Left lung (tissue), 10 donors: ENCODE results near the gene TPCN1. TPM values are rescaled to one million over a fixed set of nuclear protein-coding genes. Genes with fewer than 3 reads are reported as not detected.

Experiments
- ATAC-seq: fragments of 200-7000 bp; cut with Tn5 transposase; one replicate; pipeline ENCODE4 v1.9.1; 2020; ENCODE audit warnings: moderate library complexity
- DNase-seq, 4 donors: peaks; one replicate each; pipeline ENCODE4 v3.0.0-alpha.2; 2013 to 2020
- H3K27ac ChIP-seq, 2 donors: fragments of 200-600 bp; sonication (generic) in 1 of 2; one replicate each; pipeline versions ENCODE4 v1.5.0 to v1.8.0; 2020 to 2021
- H3K27me3 ChIP-seq, 2 donors: fragments of 200-600 bp; sonication (generic) in 1 of 2; one replicate each; pipeline versions ENCODE4 v1.5.0 to v1.8.0; 2020 to 2021
- H3K36me3 ChIP-seq, 2 donors: fragments of 200-600 bp; sonication (generic) in 1 of 2; one replicate each; pipeline versions ENCODE4 v1.5.0 to v1.8.0; 2020 to 2021
- H3K4me1 ChIP-seq, 2 donors: fragments of 200-600 bp; one replicate each; pipeline ENCODE4 v1.8.0; 2021
- H3K4me3 ChIP-seq, 2 donors: fragments of 200-600 bp; sonication (generic) in 1 of 2; one replicate each; pipeline versions ENCODE4 v1.5.0 to v1.8.0; 2020 to 2021; ENCODE audit warnings: mild to moderate bottlenecking in 1 of 2
- H3K9me3 ChIP-seq, 2 donors: fragments of 200-600 bp; sonication (generic) in 1 of 2; one replicate each; pipeline versions ENCODE4 v1.5.0 to v1.8.0; 2020 to 2021
- intact Hi-C, 2 donors: fragments of 100-400 bp; cut with DNase I; formaldehyde crosslinking; loops; one replicate each; pipeline versions ENCODE4 v1.11.2 to v1.14.2; 2022
- polyA plus RNA-seq, 6 donors: library from polyadenylated mRNA; unstranded; fragments of 120-200 nt; gene quantifications; one replicate each; pipeline ENCODE4 v1.2.1, GENCODE V29; 2013; ENCODE audit not compliant: insufficient read length in 6 of 6
- total RNA-seq, 2 donors: library from RNA; stranded (reverse); fragmentation: NEBNext Ultra II Directional; extraction: Animal tissue kit (Norgen Biotek cat#: 25700); gene quantifications; one replicate each; pipeline ENCODE4 v1.2.1, GENCODE V29; 2021
- TF ChIP-seq, protein P1 (sequence below), 2 donors: fragments of 200-600 bp; sonication (generic) in 1 of 2; IDR thresholded peaks; one replicate each; pipeline versions ENCODE4 v1.5.0 to v1.8.0; 2021; ENCODE audit warnings: antibody characterized with exemption in 2 of 2
- donor health status: DM: no; HTN: yes; CAD: no.
- donor health status: DM: no; HTN: no; CAD: no.

Gene TPCN1
- total and polyA plus RNA-seq, 8 donors, result 24.7 to 54.1 (median 34.8) TPM

DNA sequence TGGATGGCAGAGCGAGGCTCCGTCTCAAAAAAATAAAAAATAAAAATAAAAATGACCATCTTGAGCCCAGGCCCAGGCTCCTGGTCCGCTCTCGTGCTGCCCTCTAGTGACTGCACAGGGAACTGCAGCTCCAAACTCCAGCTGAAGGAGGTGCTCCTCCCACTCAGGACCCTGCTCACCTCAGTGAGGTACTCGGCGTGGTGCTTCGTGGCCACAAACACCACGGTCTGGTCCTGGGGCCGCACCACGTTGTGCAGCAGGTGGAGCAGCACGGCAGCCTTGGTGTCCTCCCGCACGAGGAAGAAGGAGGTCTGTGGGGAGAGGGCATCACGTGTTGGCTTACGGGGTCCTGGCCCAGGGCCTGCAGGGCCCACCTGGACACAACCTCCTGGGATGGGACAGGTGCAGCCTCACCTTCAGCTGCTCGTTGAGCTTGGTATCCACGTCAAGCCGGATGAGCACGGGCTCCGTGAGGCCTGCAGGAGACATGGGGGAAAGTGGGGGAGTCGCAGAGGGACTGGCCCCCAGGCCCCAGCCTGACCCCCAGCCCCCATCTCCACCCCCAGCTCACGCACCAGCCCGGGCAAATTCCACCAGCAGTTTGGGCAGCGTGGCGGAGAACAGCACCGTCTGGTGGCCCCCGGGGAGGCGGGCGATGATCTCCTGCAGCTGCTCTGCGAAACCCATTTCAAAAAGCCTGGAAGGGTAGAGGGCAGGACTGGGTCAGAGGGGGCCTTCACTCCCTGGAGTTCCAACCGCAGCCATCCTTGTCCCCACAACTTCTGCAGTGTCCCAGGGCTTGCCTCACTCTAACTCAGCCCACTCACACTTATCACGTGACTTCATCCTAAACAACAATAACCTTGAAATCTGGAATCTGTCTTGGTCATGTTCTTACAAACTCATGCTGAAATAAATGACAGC lies 46.5 kb upstream of the TPCN1 start:
- DNase-seq, result peak; percentile 49 to 89 (median 70)
- peak; percentile 96 for ATAC-seq
- intact Hi-C loops, result loop anchor here in 1 of 2 donors (5.0 kb wide), 1 partner anchor 127 kb away; no protein-coding TSS in a partner anchor
- TF ChIP-seq, protein P1, sequence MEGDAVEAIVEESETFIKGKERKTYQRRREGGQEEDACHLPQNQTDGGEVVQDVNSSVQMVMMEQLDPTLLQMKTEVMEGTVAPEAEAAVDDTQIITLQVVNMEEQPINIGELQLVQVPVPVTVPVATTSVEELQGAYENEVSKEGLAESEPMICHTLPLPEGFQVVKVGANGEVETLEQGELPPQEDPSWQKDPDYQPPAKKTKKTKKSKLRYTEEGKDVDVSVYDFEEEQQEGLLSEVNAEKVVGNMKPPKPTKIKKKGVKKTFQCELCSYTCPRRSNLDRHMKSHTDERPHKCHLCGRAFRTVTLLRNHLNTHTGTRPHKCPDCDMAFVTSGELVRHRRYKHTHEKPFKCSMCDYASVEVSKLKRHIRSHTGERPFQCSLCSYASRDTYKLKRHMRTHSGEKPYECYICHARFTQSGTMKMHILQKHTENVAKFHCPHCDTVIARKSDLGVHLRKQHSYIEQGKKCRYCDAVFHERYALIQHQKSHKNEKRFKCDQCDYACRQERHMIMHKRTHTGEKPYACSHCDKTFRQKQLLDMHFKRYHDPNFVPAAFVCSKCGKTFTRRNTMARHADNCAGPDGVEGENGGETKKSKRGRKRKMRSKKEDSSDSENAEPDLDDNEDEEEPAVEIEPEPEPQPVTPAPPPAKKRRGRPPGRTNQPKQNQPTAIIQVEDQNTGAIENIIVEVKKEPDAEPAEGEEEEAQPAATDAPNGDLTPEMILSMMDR (IDR thresholded peaks at IDR 0.05), result peak; percentile 97 to 98
- no peak overlapping the region for H3K4me3 ChIP-seq
- peaks cover 0 to 4% of the 10 kb centered on the region in 2 donors for H3K9me3 ChIP-seq
- peaks cover 0 to 98% of the 10 kb centered on the region in 2 donors for H3K36me3 ChIP-seq
- no peaks in the 10 kb centered on the region for H3K4me1 ChIP-seq
- no peaks in the 10 kb centered on the region for H3K27me3 ChIP-seq
- H3K27ac ChIP-seq, result no peak overlapping the region

DNA sequence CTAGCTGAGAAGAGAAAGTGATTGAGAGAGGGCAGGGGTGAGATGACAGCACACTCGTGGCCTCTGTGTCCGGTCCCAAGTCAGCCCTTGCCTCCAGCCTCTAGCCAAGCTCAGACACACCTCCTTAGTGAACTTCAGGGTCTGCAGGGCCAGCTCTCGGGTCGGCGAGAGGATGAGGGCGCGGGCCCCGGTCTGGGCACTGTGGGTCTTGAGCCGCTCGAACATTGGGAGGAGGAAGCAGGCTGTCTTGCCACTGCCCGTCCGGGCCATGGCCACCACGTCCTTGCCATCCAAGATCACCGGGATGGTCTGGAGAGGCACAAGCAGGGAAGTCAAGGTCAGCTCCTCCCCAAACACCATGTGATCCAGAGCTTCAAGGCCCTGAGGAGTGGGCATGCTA lies 42.2 kb upstream of the TPCN1 start:
- ATAC-seq (no peak), DNase-seq (no peak)
- TF ChIP-seq, protein P1 (IDR thresholded peaks at IDR 0.05), result no peak
- Histone ChIP-seq H3K4me3 (no peak overlapping the region), H3K27ac (no peak overlapping the region), H3K9me3 (peaks cover 0 to 4% of the 10 kb centered on the region in 2 donors), H3K4me1 (peaks cover 2 to 17% of the 10 kb centered on the region in 2 donors), H3K27me3 (no peaks in the 10 kb centered on the region), H3K36me3 (peaks cover 0 to 70% of the 10 kb centered on the region in 2 donors)
- intact Hi-C loops, result no loop called here

DNA sequence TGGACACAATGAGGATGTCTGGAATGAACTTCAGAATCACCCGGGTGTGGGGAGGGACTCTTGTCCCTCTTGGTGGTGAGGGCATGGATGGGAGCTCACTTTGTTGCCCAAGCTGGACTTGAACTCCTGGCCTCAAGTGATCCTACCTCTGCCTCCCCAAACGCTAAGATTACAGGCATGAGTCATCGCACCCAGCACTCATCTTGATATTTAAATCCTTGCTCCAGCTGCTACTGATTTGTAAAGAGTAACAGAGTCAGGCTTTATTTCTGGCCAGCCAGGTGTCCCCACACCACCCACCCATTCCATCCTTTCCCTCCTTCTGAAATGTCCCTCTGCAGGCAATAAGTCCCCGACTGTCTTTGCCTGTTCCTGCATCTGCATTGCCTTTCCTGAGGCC lies 40.9 kb upstream of the TPCN1 start:
- peaks cover 0 to 4% of the 10 kb centered on the region in 2 donors for H3K9me3 ChIP-seq
- peaks cover 0 to 57% of the 10 kb centered on the region in 2 donors for H3K36me3 ChIP-seq
- no peak overlapping the region for H3K4me3 ChIP-seq
- intact Hi-C loops, result no loop called here
- ATAC-seq (no peak), DNase-seq (no peak)
- H3K27me3 ChIP-seq, result no peaks in the 10 kb centered on the region
- no peak overlapping the region for H3K27ac ChIP-seq
- peaks cover 5 to 23% of the 10 kb centered on the region in 2 donors for H3K4me1 ChIP-seq
- TF ChIP-seq, protein P1 (IDR thresholded peaks at IDR 0.05), result no peak

DNA sequence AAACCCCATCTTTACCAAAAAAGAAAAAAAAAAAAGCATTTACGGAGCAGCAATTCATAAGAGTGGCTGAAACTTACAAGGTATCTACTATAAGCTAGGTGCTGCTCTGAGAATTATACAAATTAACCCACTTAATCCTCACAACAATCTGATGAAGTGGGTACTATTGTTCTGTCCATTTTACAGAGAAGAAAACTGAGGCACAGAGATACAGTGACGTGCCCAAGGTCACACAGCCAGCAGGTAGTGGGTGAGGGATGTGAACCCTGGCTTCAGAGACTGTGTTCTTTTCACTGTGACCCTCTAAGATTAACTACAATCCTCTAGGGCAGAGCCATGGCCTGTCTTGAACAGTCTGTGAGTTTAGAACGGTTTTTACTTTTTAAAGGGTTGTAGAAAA lies 39.3 kb upstream of the TPCN1 start:
- Histone ChIP-seq H3K9me3 (peaks cover 0 to 4% of the 10 kb centered on the region in 2 donors), H3K4me3 (no peak overlapping the region), H3K27ac (no peak overlapping the region), H3K27me3 (no peaks in the 10 kb centered on the region), H3K36me3 (peaks cover 0 to 42% of the 10 kb centered on the region in 2 donors), H3K4me1 (peaks cover 5 to 36% of the 10 kb centered on the region in 2 donors)
- intact Hi-C loops, result no loop called here
- TF ChIP-seq, protein P1 (IDR thresholded peaks at IDR 0.05), result no peak
- ATAC-seq (no peak), DNase-seq (no peak)

DNA sequence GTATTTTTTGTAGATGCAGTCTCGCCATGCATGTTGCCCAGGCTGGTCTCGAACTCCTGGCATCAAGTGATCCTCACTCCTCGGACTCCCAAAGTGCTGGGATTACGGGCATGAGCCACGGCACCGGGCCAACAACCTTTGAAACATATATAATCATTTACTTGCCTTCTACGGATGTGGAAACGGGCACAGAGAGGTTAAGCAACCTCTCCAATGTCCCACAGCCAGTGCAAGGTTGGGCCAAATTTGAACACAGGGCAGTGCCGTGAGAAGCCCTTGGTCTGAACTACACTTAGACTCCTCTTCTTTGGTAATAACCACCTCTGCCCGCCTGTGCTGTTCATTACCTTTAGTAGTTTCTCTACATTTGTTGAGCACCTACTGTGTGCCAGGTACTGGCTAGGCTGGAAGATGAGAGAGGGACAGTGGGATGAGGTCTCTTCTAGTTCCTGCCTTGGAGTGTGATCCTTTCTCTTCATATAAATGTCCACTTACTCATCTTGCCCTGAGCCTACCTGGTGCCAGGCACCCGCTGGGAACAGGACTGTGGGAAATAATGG lies 38.2 kb upstream of the TPCN1 start:
- Histone ChIP-seq H3K36me3 (peaks cover 0 to 31% of the 10 kb centered on the region in 2 donors), H3K4me1 (peaks cover 5 to 46% of the 10 kb centered on the region in 2 donors), H3K4me3 (no peak overlapping the region), H3K27me3 (no peaks in the 10 kb centered on the region), H3K27ac (no peak overlapping the region), H3K9me3 (no peaks in the 10 kb centered on the region)
- TF ChIP-seq, protein P1 (IDR thresholded peaks at IDR 0.05), result no peak
- DNase-seq (no peak), ATAC-seq (no peak)
- intact Hi-C loops, result no loop called here
